Cardiac atrium fibroblast (primary cell): ENCODE data around the gene YWHAG. TPM values are rescaled to one million over a fixed set of nuclear protein-coding genes. Genes with fewer than 3 reads are reported as not detected.

Source experiments
- total RNA-seq: library from RNA; depleted of rRNA; stranded (reverse); fragments of >200 nt; gene quantifications from 2 replicates; pipeline ENCODE4 v1.2.3, GENCODE V29; 2015

The YWHAG gene
- total RNA-seq = 59.4 and 80.5 TPM in 2 replicates

GRCh38 chr7:76358481-76359110, at the start of gene YWHAG:
TSS of gene YWHAG (minus strand) at chr7:76358991. CDS start at chr7:76358808, 183 bp downstream.

GRCh38 chr7:76302347-76303201, 56.2 kb downstream of the YWHAG start, which contains the start of gene HSPB1:
TSS of gene HSPB1 (plus strand) at chr7:76302673. CDS start at chr7:76302713, 40 bp downstream.

Other genes starting within 250 kb of the YWHAG start
- gene SRRM3, start 157.1 kb downstream of the YWHAG start, total RNA-seq = 3.1 and 4.7 TPM in 2 replicates
- 306 and 368 TPM in 2 replicates for gene HSPB1, start 56.3 kb downstream of the YWHAG start, total RNA-seq
- gene SSC4D, start 50.7 kb upstream of the YWHAG start, total RNA-seq = 0.16 and 0.18 TPM in 2 replicates
- 0.54 and 2.3 TPM in 2 replicates for gene ZP3, start 66.0 kb upstream of the YWHAG start, total RNA-seq
- gene DTX2, start 102.7 kb upstream of the YWHAG start, total RNA-seq = 9.9 and 12.8 TPM in 2 replicates
- gene UPK3B, start 151.6 kb upstream of the YWHAG start, total RNA-seq = not detected in 2 replicates
- not detected in 2 replicates for gene SPDYE16, start 184.3 kb upstream of the YWHAG start, total RNA-seq